Stomach (tissue), 4 donors: ENCODE data around the gene PPP3R1.

ENCODE experiments used
- CTCF ChIP-seq, 7 experiments: fragments of 450-650 bp in 4 of 7; fragments of 200-600 bp in 3 of 7; sonication (generic) in 3 of 7; IDR thresholded peaks; one replicate each; pipeline ENCODE4 v1.5.1; 2016 to 2019; ENCODE audit warnings: antibody characterized with exemption in 7 of 7, control low read depth in 2 of 7, mild to moderate bottlenecking in 1 of 7
- POLR2A ChIP-seq, 4 donors: fragments of 450-650 bp; IDR thresholded peaks; one replicate each; pipeline ENCODE4 v1.6.1; 2016; ENCODE audit warnings: antibody characterized with exemption in 4 of 4, control low read depth in 2 of 4, mild to moderate bottlenecking in 1 of 4, moderate library complexity in 1 of 4

- TF ChIP-seq CTCF (IDR thresholded peaks at IDR 0.05) (no peak), POLR2A (IDR thresholded peaks at IDR 0.05) (no peak)
Measured at GRCh38 chr2:68256093-68256450, 3.7 kb upstream of the PPP3R1 start.
